Measurements from ENCODE around the gene ATG4A. TPM values are rescaled to one million over a fixed set of nuclear protein-coding genes. Genes with fewer than 3 reads are reported as not detected.

ATG4A gene
- total RNA-seq, 1 donor = 17.3 TPM

- H3K4me3 ChIP-seq (ENCODE audit: low read depth, low read length) = no peak overlapping the region
- DNase-seq (ENCODE audit: low read depth) = no peak
- TF ChIP-seq CTCF (IDR thresholded peaks at IDR 0.05; ENCODE audit: insufficient read depth, low read depth, low read length) = no peak
These were observed 39.9 kb downstream of the ATG4A start for GRCh38 chrX:108131471-108131870.

GRCh38 chrX:108132034-108132433, 40.5 kb downstream of the ATG4A start:
- no peak for DNase-seq (ENCODE audit: low read depth)
- no peak for TF ChIP-seq CTCF (IDR thresholded peaks at IDR 0.05; ENCODE audit: insufficient read depth, low read depth, low read length)
- no peak overlapping the region for H3K4me3 ChIP-seq (ENCODE audit: low read depth, low read length)

- H3K4me3 ChIP-seq (ENCODE audit: low read depth, low read length) = no peak overlapping the region
- DNase-seq (ENCODE audit: low read depth) = no peak
- TF ChIP-seq CTCF (IDR thresholded peaks at IDR 0.05; ENCODE audit: insufficient read depth, low read depth, low read length) = no peak
These were observed 41.3 kb downstream of the ATG4A start for GRCh38 chrX:108132876-108133275.

GRCh38 chrX:108134724-108135123, 43.1 kb downstream of the ATG4A start:
- no peak for DNase-seq (ENCODE audit: low read depth)
- TF ChIP-seq CTCF (IDR thresholded peaks at IDR 0.05; ENCODE audit: insufficient read depth, low read depth, low read length) = no peak
- H3K4me3 ChIP-seq (ENCODE audit: low read depth, low read length) = no peak overlapping the region

- TF ChIP-seq CTCF (IDR thresholded peaks at IDR 0.05; ENCODE audit: insufficient read depth, low read depth, low read length) = peak; percentile 53
- DNase-seq (ENCODE audit: low read depth) = peak; percentile 10
- H3K4me3 ChIP-seq (ENCODE audit: low read depth, low read length) = no peak overlapping the region
These were observed 47.5 kb downstream of the ATG4A start for GRCh38 chrX:108138814-108139702.

GRCh38 chrX:108148524-108148923, 56.9 kb downstream of the ATG4A start:
- DNase-seq (ENCODE audit: low read depth) = no peak
- no peak overlapping the region for H3K4me3 ChIP-seq (ENCODE audit: low read depth, low read length)
- no peak for TF ChIP-seq CTCF (IDR thresholded peaks at IDR 0.05; ENCODE audit: insufficient read depth, low read depth, low read length)
